ENCODE data around the gene IMPACT.

Gene IMPACT, protein sequence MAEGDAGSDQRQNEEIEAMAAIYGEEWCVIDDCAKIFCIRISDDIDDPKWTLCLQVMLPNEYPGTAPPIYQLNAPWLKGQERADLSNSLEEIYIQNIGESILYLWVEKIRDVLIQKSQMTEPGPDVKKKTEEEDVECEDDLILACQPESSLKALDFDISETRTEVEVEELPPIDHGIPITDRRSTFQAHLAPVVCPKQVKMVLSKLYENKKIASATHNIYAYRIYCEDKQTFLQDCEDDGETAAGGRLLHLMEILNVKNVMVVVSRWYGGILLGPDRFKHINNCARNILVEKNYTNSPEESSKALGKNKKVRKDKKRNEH

GRCh38 chr18:24426398-24427294, at the start of gene IMPACT:
TSS of gene IMPACT (plus strand) at chr18:24426670. CDS start at chr18:24426757, 87 bp downstream.
- DNase-seq (ENCODE audit: low spot score), result peak; percentile 94

- DNase-seq (ENCODE audit: low spot score), result no peak
Observed at GRCh38 chr18:24378598-24378997, 47.9 kb upstream of the IMPACT start.

DNA sequence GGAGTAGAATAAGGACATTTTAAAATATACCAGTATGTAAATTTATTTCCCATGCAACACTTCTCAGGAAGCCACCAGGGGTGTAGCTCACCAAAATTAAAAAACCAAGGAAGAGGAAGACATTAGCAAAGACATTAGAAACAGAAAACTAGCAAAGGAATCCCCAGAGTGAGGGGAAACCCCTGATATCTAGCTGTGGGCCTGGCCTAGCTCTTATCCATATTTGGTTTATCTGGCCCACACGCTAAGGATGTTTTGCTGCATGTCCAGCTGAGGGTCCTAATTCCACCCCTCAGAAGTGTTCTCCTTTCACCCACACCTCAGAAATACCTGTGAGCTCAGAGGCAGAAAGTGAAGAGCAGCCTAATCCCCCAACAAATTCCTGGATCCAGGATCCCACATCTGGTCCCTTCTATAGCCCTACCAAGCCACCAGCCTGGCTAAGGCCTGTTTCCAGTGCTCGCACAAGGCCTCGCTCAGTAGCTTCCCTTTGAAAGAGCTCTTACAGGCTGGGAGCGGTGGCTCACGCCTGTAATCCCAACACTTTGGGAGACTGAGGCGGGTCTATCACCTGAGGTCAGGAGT, 46.2 kb upstream of the IMPACT start:
- DNase-seq (ENCODE audit: low spot score), result no peak

- DNase-seq (ENCODE audit: low spot score), result no peak
Observed at GRCh38 chr18:24381126-24381525, 45.3 kb upstream of the IMPACT start.

GRCh38 chr18:24386681-24387080, 39.8 kb upstream of the IMPACT start:
- no peak for DNase-seq (ENCODE audit: low spot score)

GRCh38 chr18:24388957-24389356, 37.5 kb upstream of the IMPACT start:
- DNase-seq (ENCODE audit: low spot score), result no peak

DNA sequence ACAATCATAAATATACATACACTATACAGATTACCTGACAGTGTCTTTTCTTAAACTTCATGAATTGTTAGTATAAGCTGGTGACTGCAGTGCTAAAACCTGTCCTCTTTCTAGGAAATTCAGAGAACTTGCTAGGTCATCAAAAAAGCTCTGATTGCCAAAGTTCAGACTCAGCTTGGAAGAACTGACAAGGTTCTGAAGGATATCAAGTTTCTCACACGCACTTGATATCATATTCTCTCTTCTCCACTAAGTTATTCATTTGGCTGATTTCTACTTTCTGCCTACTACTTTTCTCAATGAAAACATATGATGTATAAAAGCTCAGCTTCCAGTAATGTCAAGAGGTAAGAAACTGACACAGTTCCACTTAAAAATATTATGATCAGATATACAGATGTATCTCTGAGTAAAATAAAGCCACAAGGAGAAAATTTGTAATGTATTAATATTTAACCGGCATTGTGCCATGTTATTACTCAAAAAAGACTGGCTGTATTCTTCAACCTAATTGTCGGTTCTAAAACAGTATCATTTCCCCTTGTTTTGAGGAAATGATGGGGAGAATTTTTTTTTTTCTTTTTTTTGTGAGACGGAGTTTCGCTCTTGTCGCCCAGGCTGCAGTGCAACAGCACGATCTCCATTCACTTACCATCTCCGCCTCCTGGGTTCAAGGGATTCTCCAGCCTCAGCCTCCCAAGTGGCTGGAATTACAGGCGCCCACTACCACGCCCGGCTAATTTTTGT, 31.2 kb upstream of the IMPACT start:
- no peak for DNase-seq (ENCODE audit: low spot score)

- no peak for DNase-seq (ENCODE audit: low spot score)
Observed at GRCh38 chr18:24396082-24396633, 30.3 kb upstream of the IMPACT start.

DNA sequence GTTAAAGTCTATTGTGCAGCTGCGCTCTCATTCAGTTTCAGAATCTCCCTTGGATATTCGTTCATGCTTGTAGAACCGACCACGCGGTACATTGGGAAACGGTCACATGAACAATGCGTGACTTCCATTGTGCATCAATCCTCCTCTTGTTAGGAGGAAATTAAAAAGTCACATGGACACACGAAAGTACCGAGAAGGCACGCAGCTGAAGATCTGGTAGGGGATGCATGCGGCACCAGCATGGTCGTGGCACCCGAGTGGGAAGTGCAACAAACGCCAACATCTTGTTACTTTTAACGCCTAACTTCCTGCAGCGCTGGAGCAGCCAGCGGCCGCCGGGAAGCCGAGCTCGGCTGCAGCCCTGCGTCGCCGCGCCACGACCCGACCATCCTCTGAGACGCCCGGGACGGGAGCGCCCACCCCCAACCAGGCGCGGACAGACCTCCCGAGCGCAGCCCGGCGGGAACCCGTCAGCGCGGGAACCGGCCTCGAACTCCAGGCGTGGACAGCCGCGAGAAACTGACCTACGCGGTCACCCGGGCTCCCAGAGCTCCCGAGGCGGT, 29.3 kb upstream of the IMPACT start:
- DNase-seq (ENCODE audit: low spot score), result no peak

DNA sequence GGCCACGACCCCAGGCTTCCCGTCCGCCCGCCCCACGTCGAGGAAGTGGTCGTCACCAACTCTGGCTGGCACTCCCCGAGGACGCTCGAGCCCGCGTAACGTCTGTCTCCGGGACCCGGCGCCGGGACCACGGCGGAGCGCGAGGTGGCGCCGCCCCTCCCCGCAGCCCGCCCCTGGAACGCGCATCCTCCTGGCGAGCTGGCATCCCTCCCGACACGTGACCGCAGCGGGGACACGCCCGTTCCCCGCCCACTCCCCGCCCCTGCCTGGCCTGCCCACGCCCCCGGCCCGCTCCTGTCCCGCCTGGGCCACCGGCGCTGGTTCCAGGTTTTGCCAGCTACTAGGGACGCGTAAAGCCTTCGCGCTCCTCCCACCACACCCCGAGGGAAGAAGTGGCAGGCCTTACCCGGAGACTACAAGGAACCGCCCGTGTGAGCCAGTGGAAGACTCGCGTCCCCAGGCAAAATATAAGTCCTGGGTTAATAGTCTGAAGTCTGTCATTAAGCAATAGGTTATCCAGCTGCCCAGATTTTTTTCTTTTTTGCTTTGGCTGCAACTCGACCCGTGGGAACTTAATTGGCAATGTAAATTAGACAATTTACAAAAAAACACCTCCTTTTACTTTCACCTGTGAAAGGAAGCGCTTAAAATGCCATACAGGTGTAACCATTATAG, 28.6 kb upstream of the IMPACT start, which contains the start of gene OSBPL1A:
TSS of gene OSBPL1A (minus strand) at position 131 of the 675 bp plus-strand sequence. CDS start 20,291 bp downstream, outside the sequence.
- DNase-seq (ENCODE audit: low spot score), result peak; percentile 99

- DNase-seq (ENCODE audit: low spot score), result peak; percentile 69
Observed at GRCh38 chr18:24398540-24398939, 27.9 kb upstream of the IMPACT start.

- DNase-seq (ENCODE audit: low spot score), result no peak
Observed at GRCh38 chr18:24400587-24400986, 25.9 kb upstream of the IMPACT start.

DNA sequence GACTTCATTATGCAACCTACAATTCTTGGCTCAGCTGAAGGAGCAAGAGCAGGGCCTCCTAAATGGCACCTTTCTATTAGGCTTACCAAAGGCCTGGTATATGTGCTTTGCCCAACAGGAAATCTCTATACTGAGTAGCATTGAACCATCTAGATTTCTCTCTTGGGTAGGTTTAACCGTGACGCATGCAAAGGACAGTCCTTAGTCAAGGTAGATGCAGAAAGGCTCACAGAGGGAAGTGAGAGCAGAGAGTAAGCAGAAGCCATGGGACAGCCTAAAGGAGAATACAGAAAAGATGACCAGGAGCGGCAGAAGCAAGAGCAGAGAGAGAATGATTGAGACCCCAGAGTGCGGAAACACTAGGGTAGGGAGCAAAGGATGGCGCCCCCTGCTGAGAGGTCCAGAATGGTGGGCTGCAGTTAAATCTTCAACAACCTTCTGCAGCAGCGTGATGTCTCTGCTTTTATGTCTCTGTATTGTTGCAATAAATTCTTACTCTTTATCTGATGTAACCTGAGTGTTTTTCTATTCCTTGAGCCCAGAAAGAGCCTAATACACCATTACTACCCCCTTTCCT, 24.2 kb upstream of the IMPACT start:
- DNase-seq (ENCODE audit: low spot score), result no peak

DNA sequence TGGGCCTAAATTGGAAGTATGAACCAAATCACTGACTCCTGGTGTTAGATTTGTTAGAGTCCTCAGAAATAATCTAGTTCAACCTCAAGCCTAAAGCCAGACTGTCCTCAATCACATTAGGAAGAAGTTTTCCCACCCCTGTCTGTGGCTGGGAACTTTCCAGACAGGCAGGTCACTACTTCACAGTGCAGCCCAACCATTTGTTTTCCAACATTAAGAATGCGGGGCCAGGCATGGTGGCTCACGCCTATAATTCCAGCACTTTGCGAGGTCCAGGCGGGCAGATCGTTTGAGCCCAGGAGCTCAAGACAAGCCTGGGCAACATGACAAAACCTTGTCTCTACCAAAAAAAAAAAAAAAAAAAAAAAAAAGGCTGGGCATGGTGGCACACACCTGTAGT, 23.4 kb upstream of the IMPACT start:
- no peak for DNase-seq (ENCODE audit: low spot score)

- DNase-seq (ENCODE audit: low spot score), result no peak
Observed at GRCh38 chr18:24404591-24404990, 21.9 kb upstream of the IMPACT start.

DNA sequence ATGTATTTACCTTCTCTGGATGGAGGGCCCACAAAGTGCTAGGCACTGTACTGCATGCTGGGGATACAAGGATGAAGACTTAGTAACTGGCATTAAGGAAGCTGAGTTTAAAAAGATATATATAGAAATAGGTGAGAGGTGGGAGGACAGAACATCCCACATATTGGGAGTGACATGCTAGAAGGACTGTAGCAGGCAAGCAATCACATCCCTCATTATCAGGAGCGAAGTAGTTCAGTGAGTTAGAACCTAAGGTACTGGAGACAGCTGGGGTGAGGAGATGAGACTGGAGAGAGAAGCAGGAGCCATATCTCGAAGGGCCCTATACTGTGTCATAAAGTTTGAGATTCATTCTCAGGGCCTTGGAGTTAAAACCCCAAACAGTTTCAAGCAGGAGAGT, 18.0 kb upstream of the IMPACT start:
- DNase-seq (ENCODE audit: low spot score), result no peak

DNA sequence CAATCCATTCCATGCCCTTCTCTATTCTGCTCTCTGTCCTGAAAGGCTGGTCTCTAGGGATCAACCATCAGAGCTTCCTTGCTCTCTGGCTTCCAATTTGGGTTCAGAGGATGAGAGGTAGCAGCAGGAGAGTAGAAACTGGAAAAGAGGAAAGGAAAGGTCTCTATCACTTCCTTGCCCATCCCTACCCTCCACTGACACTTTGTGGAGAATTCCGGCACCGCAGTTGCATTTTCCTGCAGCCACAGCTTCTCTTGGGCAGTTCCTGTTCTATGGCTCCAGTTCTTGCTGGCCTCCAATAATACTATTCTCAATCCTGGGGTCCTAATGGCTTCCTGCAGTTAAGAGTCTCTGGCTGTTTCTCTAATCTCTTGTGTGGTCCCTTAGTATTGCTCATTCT, 13.3 kb upstream of the IMPACT start:
- peak; percentile 51 for DNase-seq (ENCODE audit: low spot score)

- DNase-seq (ENCODE audit: low spot score), result no peak
Observed at GRCh38 chr18:24414349-24415003, 12.0 kb upstream of the IMPACT start.

GRCh38 chr18:24417480-24417879, 9.0 kb upstream of the IMPACT start:
- peak; percentile 32 for DNase-seq (ENCODE audit: low spot score)

GRCh38 chr18:24420551-24420950, 5.9 kb upstream of the IMPACT start:
- DNase-seq (ENCODE audit: low spot score), result no peak
